A673 (cell line): ENCODE data around the gene CIAPIN1. TPM values are rescaled to one million over a fixed set of nuclear protein-coding genes. Genes with fewer than 3 reads are reported as not detected.

ENCODE experiments used
- BruUV-seq: library from RNA; stranded (reverse); fragments of 400-500 nt; replicated peaks from 2 replicates; lab custom pipeline; 2021; lab: Mats Ljungman, UMichigan
- CTCF ChIA-PET: fragments of 300-600 bp; sonication (Branson Sonifier 250); formaldehyde crosslinking; loops from one replicate; lab custom pipeline; 2022; ENCODE audit warnings: antibody characterized with exemption; lab: Charles Lee
- POLR2A ChIA-PET: fragments of 300-600 bp; sonication (Branson Sonifier 250); formaldehyde crosslinking; loops from one replicate; lab custom pipeline; 2022; ENCODE audit warnings: antibody characterized with exemption; ENCODE audit not compliant: low non-redundant PET; lab: Charles Lee
- DNase-seq: peaks from one replicate; pipeline ENCODE4 v3.0.0-alpha.2; 2015; ENCODE audit warnings: low spot score
- H3K27ac ChIP-seq: fragments of 200-600 bp; sonication (generic); 2 replicates; pipeline ENCODE4 v1.5.1; 2016; ENCODE audit warnings: mixed run types, low read depth, mild to moderate bottlenecking, mixed read lengths, antibody characterized with exemption, low read length; ENCODE audit not compliant: poor library complexity, severe bottlenecking
- H3K27me3 ChIP-seq: fragments of 200-600 bp; sonication (generic); replicated peaks from 2 replicates; pipeline ENCODE4 v1.6.1; 2017; ENCODE audit warnings: mixed run types, low read depth, mild to moderate bottlenecking, mixed read lengths, antibody characterized with exemption, low read length; ENCODE audit not compliant: insufficient read depth, poor library complexity
- H3K36me3 ChIP-seq: fragments of 200-600 bp; sonication (generic); 2 replicates; pipeline ENCODE4 v1.6.1; 2016; ENCODE audit warnings: mixed run types, mild to moderate bottlenecking, mixed read lengths, antibody characterized with exemption, low read length; ENCODE audit not compliant: insufficient read depth, poor library complexity, severe bottlenecking
- H3K4me1 ChIP-seq: fragments of 200-600 bp; sonication (generic); 2 replicates; pipeline ENCODE4 v1.6.1; 2017; ENCODE audit warnings: mixed run types, mild to moderate bottlenecking, mixed read lengths, antibody characterized with exemption, low read length; ENCODE audit not compliant: insufficient read depth, poor library complexity, severe bottlenecking
- H3K4me3 ChIP-seq: fragments of 200-600 bp; sonication (generic); 2 replicates; pipeline ENCODE4 v1.5.1; 2016; ENCODE audit warnings: low read depth, mixed run types, mild to moderate bottlenecking, mixed read lengths, low read length; ENCODE audit not compliant: poor library complexity, severe bottlenecking
- H3K9me3 ChIP-seq: fragments of 200-600 bp; sonication (generic); 2 replicates; pipeline ENCODE4 v1.6.1; 2016; ENCODE audit warnings: mixed run types, low read depth, mild to moderate bottlenecking, mixed read lengths, antibody characterized with exemption, low read length; ENCODE audit not compliant: poor library complexity, severe bottlenecking
- EZH2 ChIP-seq: fragments of 200-600 bp; sonication (generic); IDR thresholded peaks from 2 replicates; pipeline ENCODE4 v1.6.1; 2017; ENCODE audit warnings: borderline replicate concordance, low read depth, mild to moderate bottlenecking, mixed read lengths, antibody characterized with exemption, low read length; ENCODE audit not compliant: poor library complexity, severe bottlenecking
- intact Hi-C: fragments of 100-400 bp; cut with micrococcal nuclease; formaldehyde crosslinking; loops from one replicate; pipeline ENCODE4 v1.10.0; 2022; ENCODE audit not compliant: unreplicated experiment
- total RNA-seq: library from RNA; stranded (reverse); gene quantifications from 2 replicates; pipeline ENCODE4 v1.2.3, GENCODE V29; 2021
- TF ChIP-seq, protein P1 (sequence below): fragments of 300-800, 200-600 bp; sonication (generic); conservative IDR thresholded peaks from 2 replicates; pipeline ENCODE4 v1.5.1; 2017; ENCODE audit warnings: low read depth, mild to moderate bottlenecking, antibody characterized with exemption, low read length, moderate library complexity, mixed read lengths

Gene CIAPIN1
- total RNA-seq, 1 experiment from 2014 or later: 95.1 TPM

- Histone ChIP-seq H3K4me3 (no peak overlapping the region), H3K27me3 (no peaks in the 10 kb centered on the region), H3K36me3 (no peaks in the 10 kb centered on the region), H3K27ac (no peak overlapping the region), H3K9me3 (no peaks in the 10 kb centered on the region), H3K4me1 (no peaks in the 10 kb centered on the region)
- POLR2A ChIA-PET: no interaction called here
- CTCF ChIA-PET: no interaction called here
- TF ChIP-seq, protein P1, sequence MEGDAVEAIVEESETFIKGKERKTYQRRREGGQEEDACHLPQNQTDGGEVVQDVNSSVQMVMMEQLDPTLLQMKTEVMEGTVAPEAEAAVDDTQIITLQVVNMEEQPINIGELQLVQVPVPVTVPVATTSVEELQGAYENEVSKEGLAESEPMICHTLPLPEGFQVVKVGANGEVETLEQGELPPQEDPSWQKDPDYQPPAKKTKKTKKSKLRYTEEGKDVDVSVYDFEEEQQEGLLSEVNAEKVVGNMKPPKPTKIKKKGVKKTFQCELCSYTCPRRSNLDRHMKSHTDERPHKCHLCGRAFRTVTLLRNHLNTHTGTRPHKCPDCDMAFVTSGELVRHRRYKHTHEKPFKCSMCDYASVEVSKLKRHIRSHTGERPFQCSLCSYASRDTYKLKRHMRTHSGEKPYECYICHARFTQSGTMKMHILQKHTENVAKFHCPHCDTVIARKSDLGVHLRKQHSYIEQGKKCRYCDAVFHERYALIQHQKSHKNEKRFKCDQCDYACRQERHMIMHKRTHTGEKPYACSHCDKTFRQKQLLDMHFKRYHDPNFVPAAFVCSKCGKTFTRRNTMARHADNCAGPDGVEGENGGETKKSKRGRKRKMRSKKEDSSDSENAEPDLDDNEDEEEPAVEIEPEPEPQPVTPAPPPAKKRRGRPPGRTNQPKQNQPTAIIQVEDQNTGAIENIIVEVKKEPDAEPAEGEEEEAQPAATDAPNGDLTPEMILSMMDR: no peak
- TF ChIP-seq EZH2: no peak
- no TSS peak for BruUV-seq
- intact Hi-C loops: no loop called here
- DNase-seq: no peak
These were observed 38.1 kb downstream of the CIAPIN1 start for GRCh38 chr16:57409065-57409464.

- BruUV-seq: no TSS peak
- DNase-seq: no peak
- POLR2A ChIA-PET: no interaction called here
- no peaks in the 10 kb centered on the region for H3K9me3 ChIP-seq
- H3K27ac ChIP-seq: no peak overlapping the region
- no peaks in the 10 kb centered on the region for H3K4me1 ChIP-seq
- no peak overlapping the region for H3K4me3 ChIP-seq
- no peaks in the 10 kb centered on the region for H3K36me3 ChIP-seq
- TF ChIP-seq EZH2: no peak
- TF ChIP-seq, protein P1: no peak
- H3K27me3 ChIP-seq: no peaks in the 10 kb centered on the region
- CTCF ChIA-PET: no interaction called here
- intact Hi-C loops: no loop called here
These were observed 39.4 kb downstream of the CIAPIN1 start for GRCh38 chr16:57407521-57408353.

DNA sequence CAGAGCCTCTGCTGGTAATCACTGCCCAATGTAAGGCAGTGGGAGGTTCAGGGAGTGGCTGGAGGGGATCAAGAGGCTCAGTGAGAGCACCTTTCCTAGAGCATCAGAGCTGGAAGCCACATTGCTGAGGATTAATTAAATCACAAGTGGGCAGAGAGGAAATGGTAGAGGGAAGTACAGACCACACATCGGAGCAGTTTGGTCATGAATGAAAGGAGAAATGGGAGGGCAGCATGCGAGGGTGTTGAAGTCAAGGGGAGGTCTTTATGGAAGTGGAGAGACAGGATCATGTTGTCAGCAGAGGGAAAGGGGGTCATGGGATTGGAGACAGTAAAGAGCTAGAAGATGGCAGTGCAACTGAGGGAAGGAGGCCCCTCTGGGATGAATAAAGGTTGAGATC lies 40.3 kb downstream of the CIAPIN1 start:
- TF ChIP-seq, protein P1: no peak
- TF ChIP-seq EZH2: no peak
- ChIA-PET CTCF (no interaction called here), POLR2A (no interaction called here)
- no peaks in the 10 kb centered on the region for H3K9me3 ChIP-seq
- DNase-seq: no peak
- H3K4me1 ChIP-seq: no peaks in the 10 kb centered on the region
- H3K36me3 ChIP-seq: no peaks in the 10 kb centered on the region
- no TSS peak for BruUV-seq
- H3K27ac ChIP-seq: no peak overlapping the region
- H3K27me3 ChIP-seq: no peaks in the 10 kb centered on the region
- intact Hi-C loops: no loop called here
- no peak overlapping the region for H3K4me3 ChIP-seq
